B cell (primary cell): Measurements from ENCODE around the gene KDM5A. TPM values are rescaled to one million over a fixed set of nuclear protein-coding genes. Genes with fewer than 3 reads are reported as not detected.

ENCODE experiments used
- ATAC-seq: fragments of 200-7000 bp; cut with Tn5 transposase; one replicate; pipeline ENCODE4 v1.10.0; 2021; ENCODE audit warnings: low read depth, mild to moderate bottlenecking, moderate number of reproducible peaks, moderate library complexity
- CTCF ChIA-PET: fragments of 350-600 bp; sonication (Branson Sonifier 250); formaldehyde crosslinking; loops from one replicate; lab custom pipeline; 2021; ENCODE audit warnings: antibody characterized with exemption, inconsistent platforms; lab: Charles Lee
- POLR2A ChIA-PET: fragments of 350-600 bp; sonication (Branson Sonifier 250); formaldehyde crosslinking; loops from one replicate; lab custom pipeline; 2021; ENCODE audit warnings: antibody characterized with exemption; lab: Charles Lee
- DNase-seq: peaks from one replicate; pipeline ENCODE4 v3.0.0; 2013
- H2AFZ ChIP-seq: 2 replicates; pipeline ENCODE4 v1.6.1; 2012; ENCODE audit warnings: mild to moderate bottlenecking, low read depth, low read length; ENCODE audit not compliant: insufficient read depth, poor library complexity, severe bottlenecking
- H3K27ac ChIP-seq, 2 donors: 1 replicate in 1 of 2; 2 replicates in 1 of 2; pipeline ENCODE4 v1.5.1; 2012 to 2013; ENCODE audit warnings: low read length in 2 of 2, mild to moderate bottlenecking in 2 of 2, moderate library complexity in 1 of 2
- H3K27me3 ChIP-seq, 4 experiments: fragments of 200-600 bp in 1 of 4; sonication (generic) in 1 of 4; replicated peaks in 1 of 4; 1 replicate in 2 of 4; 2 replicates in 2 of 4; pipeline versions ENCODE4 v1.6.1 to v1.7.0; 2013 to 2016; ENCODE audit warnings: low read length in 3 of 4, mild to moderate bottlenecking in 2 of 4, mixed read lengths in 1 of 4, moderate library complexity in 1 of 4; ENCODE audit not compliant: insufficient read depth in 4 of 4, control insufficient read depth in 3 of 4; ENCODE audit errors: control extremely low read depth in 1 of 4
- H3K36me3 ChIP-seq, 2 experiments: replicated peaks in 1 of 2; 1 replicate in 1 of 2; 2 replicates in 1 of 2; pipeline versions ENCODE4 v1.6.1 to v1.7.1; 2013; ENCODE audit warnings: low read length in 1 of 2; ENCODE audit not compliant: insufficient read depth in 2 of 2, control insufficient read depth in 1 of 2; ENCODE audit errors: control extremely low read depth in 1 of 2, extremely low read depth in 1 of 2
- H3K4me1 ChIP-seq, 2 donors: fragments of 200-600 bp in 1 of 2; sonication (generic) in 1 of 2; 1 replicate in 1 of 2; 2 replicates in 1 of 2; pipeline versions ENCODE4 v1.5.1 to v1.6.1; 2013 to 2017; ENCODE audit warnings: low read length in 2 of 2; ENCODE audit not compliant: control insufficient read depth in 2 of 2, insufficient read depth in 2 of 2
- H3K4me2 ChIP-seq: replicated peaks from 2 replicates; pipeline ENCODE3; 2012; ENCODE audit warnings: mild to moderate bottlenecking, low read depth, low read length; ENCODE audit not compliant: poor library complexity, severe bottlenecking
- H3K4me3 ChIP-seq, 5 experiments: fragments of 200-600 bp in 1 of 5; sonication (generic) in 1 of 5; 1 replicate in 3 of 5; 2 replicates in 2 of 5; pipeline versions ENCODE4 v1.5.1 to v1.7.0; 2011 to 2016; ENCODE audit warnings: low read length in 4 of 5, mild to moderate bottlenecking in 4 of 5, low read depth in 2 of 5, control low read depth in 1 of 5, moderate library complexity in 1 of 5; ENCODE audit not compliant: insufficient read depth in 1 of 5; ENCODE audit errors: control extremely low read depth in 1 of 5, extremely low read depth in 1 of 5
- H3K79me2 ChIP-seq: fragments of 200-600 bp; sonication (generic); one replicate; pipeline ENCODE4 v1.6.0; 2016; ENCODE audit warnings: low read length; ENCODE audit not compliant: control insufficient read depth, insufficient read depth
- H3K9ac ChIP-seq: fragments of 200-600 bp; sonication (generic); 2 replicates; pipeline ENCODE4 v1.6.1; 2017; ENCODE audit warnings: mild to moderate bottlenecking, low read length, moderate library complexity
- H3K9me3 ChIP-seq, 3 donors: one replicate each; pipeline versions ENCODE4 v1.6.1 to v1.7.1; 2013; ENCODE audit warnings: low read length in 2 of 3; ENCODE audit not compliant: control insufficient read depth in 2 of 3, insufficient read depth in 1 of 3; ENCODE audit errors: control extremely low read depth in 1 of 3
- H4K20me1 ChIP-seq: 2 replicates; pipeline ENCODE4 v1.6.0; 2012; ENCODE audit warnings: mild to moderate bottlenecking, low read length; ENCODE audit not compliant: insufficient read depth, control insufficient read depth, poor library complexity, severe bottlenecking
- H3K27ac Mint-ChIP-seq: one replicate; pipeline ENCODE4 v1.8.0; 2021; ENCODE audit warnings: mixed read lengths
- H3K27me3 Mint-ChIP-seq: one replicate; pipeline ENCODE4 v1.8.0; 2021; ENCODE audit warnings: mixed read lengths
- H3K4me1 Mint-ChIP-seq: one replicate; pipeline ENCODE4 v1.8.0; 2021; ENCODE audit warnings: mixed read lengths
- H3K4me3 Mint-ChIP-seq: one replicate; pipeline ENCODE4 v1.8.0; 2021; ENCODE audit warnings: mixed read lengths
- H3K9me3 Mint-ChIP-seq: one replicate; pipeline ENCODE4 v1.8.0; 2022; ENCODE audit warnings: mixed read lengths; ENCODE audit not compliant: insufficient read depth
- EZH2 ChIP-seq: IDR thresholded peaks from 2 replicates; pipeline ENCODE4 v1.6.1; 2012; ENCODE audit warnings: borderline replicate concordance, low read depth, mild to moderate bottlenecking, moderate library complexity, low read length; ENCODE audit not compliant: insufficient read depth, poor library complexity, severe bottlenecking
- WGBS: methylation state at CpG from one replicate; pipeline ENCODE4 v1.1.5; 2013; ENCODE audit warnings: missing lambda C conversion rate; ENCODE audit not compliant: insufficient coverage; 5-methylcytosine and 5-hydroxymethylcytosine counted together
- intact Hi-C: fragments of 100-400 bp; cut with micrococcal nuclease; formaldehyde crosslinking; loops from one replicate; pipeline ENCODE4 v1.10.0; 2022
- polyA plus RNA-seq: library from polyadenylated mRNA; depleted of rRNA; stranded (reverse); fragments of >200 nt; gene quantifications from 2 replicates; pipeline ENCODE4 v1.2.3, GENCODE V29; 2012
- total RNA-seq, 2 donors: library from RNA; stranded (reverse); fragments of 120-200 nt in 1 of 2; gene quantifications; 1 replicate in 1 of 2; 2 replicates in 1 of 2; pipeline versions ENCODE4 v1.2.3 to v1.2.4, GENCODE V29; 2013 to 2022
- TF ChIP-seq, protein P1 (sequence below): fragments of 200-600 bp; IDR thresholded peaks from one replicate; pipeline ENCODE4 v1.8.0; 2022; ENCODE audit warnings: antibody characterized with exemption, mild to moderate bottlenecking

KDM5A gene
- total and polyA plus RNA-seq, 2 donors (not counting 1 experiment from before 2014, with no cell fraction given), result 13.0 to 171 TPM

GRCh38 chr12:337039-337438 is 52.1 kb downstream of the KDM5A start:
- Histone ChIP-seq H3K9ac (no peak overlapping the region), H3K9me3 (no peaks in the 10 kb centered on the region), H2AFZ (no peak overlapping the region), H3K4me2 (no peak overlapping the region), H3K27ac (no peak overlapping the region), H3K79me2 (peaks cover 39% of the 10 kb centered on the region), H3K36me3 (peaks cover 20 to 83% of the 10 kb centered on the region in 2 experiments), H4K20me1 (peaks cover 35% of the 10 kb centered on the region), H3K27me3 (no peaks in the 10 kb centered on the region), H3K4me1 (no peaks in the 10 kb centered on the region), H3K4me3 (no peak overlapping the region)
- ChIA-PET CTCF (no interaction called here), POLR2A (no interaction called here)
- WGBS, result 100% methylated on average over 3 of the region's 6 CpGs
- TF ChIP-seq, protein P1, sequence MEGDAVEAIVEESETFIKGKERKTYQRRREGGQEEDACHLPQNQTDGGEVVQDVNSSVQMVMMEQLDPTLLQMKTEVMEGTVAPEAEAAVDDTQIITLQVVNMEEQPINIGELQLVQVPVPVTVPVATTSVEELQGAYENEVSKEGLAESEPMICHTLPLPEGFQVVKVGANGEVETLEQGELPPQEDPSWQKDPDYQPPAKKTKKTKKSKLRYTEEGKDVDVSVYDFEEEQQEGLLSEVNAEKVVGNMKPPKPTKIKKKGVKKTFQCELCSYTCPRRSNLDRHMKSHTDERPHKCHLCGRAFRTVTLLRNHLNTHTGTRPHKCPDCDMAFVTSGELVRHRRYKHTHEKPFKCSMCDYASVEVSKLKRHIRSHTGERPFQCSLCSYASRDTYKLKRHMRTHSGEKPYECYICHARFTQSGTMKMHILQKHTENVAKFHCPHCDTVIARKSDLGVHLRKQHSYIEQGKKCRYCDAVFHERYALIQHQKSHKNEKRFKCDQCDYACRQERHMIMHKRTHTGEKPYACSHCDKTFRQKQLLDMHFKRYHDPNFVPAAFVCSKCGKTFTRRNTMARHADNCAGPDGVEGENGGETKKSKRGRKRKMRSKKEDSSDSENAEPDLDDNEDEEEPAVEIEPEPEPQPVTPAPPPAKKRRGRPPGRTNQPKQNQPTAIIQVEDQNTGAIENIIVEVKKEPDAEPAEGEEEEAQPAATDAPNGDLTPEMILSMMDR, result no peak
- TF ChIP-seq EZH2, result no peak
- Mint-ChIP-seq H3K27ac (no peak overlapping the region), H3K4me3 (no peak overlapping the region), H3K4me1 (peaks cover 2% of the 10 kb centered on the region), H3K27me3 (no peaks in the 10 kb centered on the region), H3K9me3 (no peaks in the 10 kb centered on the region)
- DNase-seq, result no peak
- intact Hi-C loops, result no loop called here
- no peak for ATAC-seq

- POLR2A ChIA-PET, result no interaction called here
- Histone ChIP-seq H3K4me2 (no peak overlapping the region), H3K9me3 (no peaks in the 10 kb centered on the region), H3K4me1 (no peaks in the 10 kb centered on the region), H4K20me1 (peaks cover 33% of the 10 kb centered on the region), H3K27ac (no peak overlapping the region), H2AFZ (no peak overlapping the region), H3K4me3 (no peak overlapping the region), H3K9ac (no peak overlapping the region), H3K79me2 (peaks cover 15% of the 10 kb centered on the region), H3K27me3 (no peaks in the 10 kb centered on the region), H3K36me3 (peaks cover 16 to 87% of the 10 kb centered on the region in 2 experiments)
- Mint-ChIP-seq H3K4me3 (no peak overlapping the region), H3K4me1 (no peaks in the 10 kb centered on the region), H3K27me3 (no peaks in the 10 kb centered on the region), H3K9me3 (no peaks in the 10 kb centered on the region), H3K27ac (no peak overlapping the region)
- no CpG with 5 or more reads among the region's 1 CpG for WGBS
- TF ChIP-seq EZH2, result no peak
- TF ChIP-seq, protein P1, result no peak
- no peak for DNase-seq
- intact Hi-C loops, result no loop called here
- no peak for ATAC-seq
- CTCF ChIA-PET, result no interaction called here
Observed at GRCh38 chr12:334125-334524, 55.0 kb downstream of the KDM5A start.
